HepG2 (cell line): ENCODE data around the gene TOB1. TPM values are rescaled to one million over a fixed set of nuclear protein-coding genes. Genes with fewer than 3 reads are reported as not detected.
A peak's percentile ranks its signal among the peaks of the same experiment; 100 is the strongest.

Experiments
- FOXC1 ChIP-seq: sonication (generic); formaldehyde crosslinking; IDR thresholded peaks from 2 replicates; pipeline ENCODE4 v1.8.0; 2022; ENCODE audit warnings: mild to moderate bottlenecking, missing genetic modification reagents, borderline replicate concordance
- FOXM1 ChIP-seq: sonication (generic); formaldehyde crosslinking; IDR thresholded peaks from 2 replicates; pipeline ENCODE4 v1.5.0; 2020; ENCODE audit warnings: missing genetic modification reagents
- MIER2 ChIP-seq: IDR thresholded peaks from 2 replicates; pipeline ENCODE4 v1.6.1; 2016; ENCODE audit warnings: missing biosample characterization, missing genetic modification reagents
- MXD4 ChIP-seq: IDR thresholded peaks from 2 replicates; pipeline ENCODE4 v1.6.1; 2016; ENCODE audit warnings: mild to moderate bottlenecking, missing biosample characterization, missing genetic modification reagents
- RORA ChIP-seq: sonication (generic); formaldehyde crosslinking; IDR thresholded peaks from 2 replicates; pipeline ENCODE4 v1.5.0; 2020; ENCODE audit warnings: mild to moderate bottlenecking, missing genetic modification reagents, moderate library complexity
- SATB2 ChIP-seq: sonication (generic); formaldehyde crosslinking; IDR thresholded peaks from 2 replicates; pipeline ENCODE4 v1.5.0; 2020; ENCODE audit warnings: missing genetic modification reagents
- SNAPC2 ChIP-seq: sonication (generic); formaldehyde crosslinking; IDR thresholded peaks from 2 replicates; pipeline ENCODE4 v1.8.1; 2022; ENCODE audit warnings: mild to moderate bottlenecking, missing genetic modification reagents
- ZBTB21 ChIP-seq: sonication (generic); formaldehyde crosslinking; IDR thresholded peaks from 2 replicates; pipeline ENCODE4 v1.4.0; 2020; ENCODE audit warnings: missing genetic modification reagents
- ZEB1 ChIP-seq: IDR thresholded peaks from 2 replicates; pipeline ENCODE4 v1.6.1; 2012; ENCODE audit warnings: mild to moderate bottlenecking, low read depth, inconsistent platforms; ENCODE audit not compliant: insufficient replicate concordance
- ZNF230 ChIP-seq: sonication (generic); formaldehyde crosslinking; IDR thresholded peaks from 2 replicates; pipeline ENCODE4 v1.4.0; 2020; ENCODE audit warnings: mild to moderate bottlenecking, missing genetic modification reagents
- ZNF251 ChIP-seq: sonication (generic); formaldehyde crosslinking; IDR thresholded peaks from 2 replicates; pipeline ENCODE4 v1.9.0; 2021; ENCODE audit warnings: mild to moderate bottlenecking, missing genetic modification reagents
- ZNF460 ChIP-seq: sonication (generic); formaldehyde crosslinking; IDR thresholded peaks from 2 replicates; pipeline ENCODE4 v1.5.1; 2020; ENCODE audit warnings: missing genetic modification reagents, mild to moderate bottlenecking, borderline replicate concordance
- ZNF652 ChIP-seq: IDR thresholded peaks from 2 replicates; pipeline ENCODE4 v1.6.1; 2016; ENCODE audit warnings: low read depth, borderline replicate concordance
- ZNF792 ChIP-seq: IDR thresholded peaks from 2 replicates; pipeline ENCODE4 v1.6.1; 2016
- ZNF879 ChIP-seq: sonication (generic); formaldehyde crosslinking; IDR thresholded peaks from 2 replicates; pipeline ENCODE4 v1.8.1; 2023; ENCODE audit warnings: missing genetic modification reagents
- polyA plus RNA-seq, 8 experiments: library from polyadenylated mRNA; depleted of rRNA in 3 of 8; stranded (reverse) in 7 of 8; unstranded in 1 of 8; fragments of >200 nt; fragmentation: Illumina TruSeq in 4 of 8; extraction: Trizol in 4 of 8; gene quantifications; 2 replicates each; pipeline versions ENCODE4 v1.2.1 to v1.2.3, GENCODE V29; 2011 to 2016; ENCODE audit warnings: low read depth in 4 of 8, missing spikeins in 1 of 8, mixed read lengths in 1 of 8; ENCODE audit not compliant: insufficient read depth in 1 of 8
- total RNA-seq, 5 experiments: library from RNA; depleted of rRNA; stranded (reverse); fragments of >200 nt; fragmentation: Illumina TruSeq; extraction: Trizol; gene quantifications; 2 replicates each; pipeline ENCODE4 v1.2.3, GENCODE V29; 2016; ENCODE audit warnings: low read depth in 1 of 5
- TF ChIP-seq, protein P1 (sequence below): sonication (generic); formaldehyde crosslinking; IDR thresholded peaks from 2 replicates; pipeline ENCODE4 v1.8.0; 2022; ENCODE audit warnings: mild to moderate bottlenecking, missing genetic modification reagents; ENCODE audit not compliant: insufficient replicate concordance
- TF ChIP-seq, protein P2 (sequence below): IDR thresholded peaks from 2 replicates; pipeline ENCODE4 v1.6.1; 2016; ENCODE audit warnings: missing compliant biosample characterization, missing genetic modification reagents, borderline replicate concordance
- TF ChIP-seq, protein P3 (sequence below): sonication (generic); formaldehyde crosslinking; IDR thresholded peaks from 2 replicates; pipeline ENCODE4 v1.4.0; 2020; ENCODE audit warnings: mild to moderate bottlenecking, missing genetic modification reagents, borderline replicate concordance
- TF ChIP-seq, protein P4 (sequence below): sonication (generic); formaldehyde crosslinking; IDR thresholded peaks from 2 replicates; pipeline ENCODE4 v1.4.0; 2020; ENCODE audit warnings: missing genetic modification reagents
- TF ChIP-seq, protein P5 (sequence below): IDR thresholded peaks from 2 replicates; pipeline ENCODE4 v1.6.1; 2016; ENCODE audit warnings: low read depth, borderline replicate concordance

The TOB1 gene
- total and polyA plus RNA-seq, 2 of the 13 experiments (the other 11 are each of a cell fraction or from before 2014, with no cell fraction given): 21.9 to 57.7 TPM

DNA sequence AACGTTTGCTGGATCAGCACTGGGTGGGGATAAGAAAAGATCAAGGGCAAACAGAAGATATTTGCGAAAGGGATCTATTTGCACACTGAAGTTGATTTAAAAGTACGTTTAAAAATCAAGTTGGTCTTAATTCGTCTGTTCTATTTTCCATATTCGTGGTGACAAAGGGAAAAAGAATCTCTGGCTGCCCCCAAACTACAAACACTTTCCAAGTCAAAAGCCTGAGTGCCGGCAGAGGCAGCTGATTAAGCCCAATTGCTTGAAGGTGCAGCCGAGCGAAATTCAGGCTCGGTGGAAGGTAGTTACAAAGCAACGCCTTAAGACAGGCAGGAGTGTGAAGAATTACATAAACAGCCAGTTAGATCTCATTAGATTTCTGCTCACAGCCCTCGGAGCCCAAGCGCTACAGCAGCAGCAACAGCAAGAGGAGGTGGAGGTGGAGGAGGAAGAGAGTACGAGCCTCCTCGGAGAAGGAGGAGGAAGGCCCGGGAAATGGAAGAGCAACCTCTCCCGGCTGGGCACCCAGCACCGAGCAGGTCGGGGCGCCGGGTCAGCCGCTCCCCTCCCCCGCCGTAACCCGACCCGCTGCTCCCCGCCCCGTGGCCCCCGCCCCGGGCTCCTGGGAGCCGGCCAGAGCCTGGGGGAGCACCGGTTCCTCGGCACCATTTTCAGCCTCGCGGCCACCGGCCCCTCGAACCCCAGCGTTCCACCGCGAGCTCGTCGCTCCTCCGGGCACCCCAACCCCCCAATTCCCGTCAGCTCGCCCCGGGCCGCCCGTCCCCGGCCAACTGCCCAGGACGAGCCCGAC, 890 bp downstream of the TOB1 start (continued):
- TF ChIP-seq SATB2 (CRISPR knock-in tag) (no peak), ZEB1 (peak; percentile 33), ZNF460 (CRISPR knock-in tag) (no peak), FOXM1 (CRISPR knock-in tag) (no peak), ZNF879 (CRISPR knock-in tag) (no peak), SNAPC2 (peak; percentile 30; the same call in 1 of the 2 replicates), ZBTB21 (CRISPR knock-in tag) (0 out of 2 replicates have a peak, but pooled peaks have one; percentile 13), ZNF652 (no peak), ZNF251 (CRISPR knock-in tag) (no peak), MXD4 (CRISPR knock-in tag) (no peak), FOXC1 (CRISPR knock-in tag) (no peak; the same call in 1 of the 2 replicates), RORA (CRISPR knock-in tag) (0 out of 2 replicates have a peak, but pooled peaks have one; percentile 12), ZNF792 (CRISPR knock-in tag) (peak; percentile 44), MIER2 (CRISPR knock-in tag) (no peak), ZNF230 (CRISPR knock-in tag) (no peak)
- TF ChIP-seq, protein P1, sequence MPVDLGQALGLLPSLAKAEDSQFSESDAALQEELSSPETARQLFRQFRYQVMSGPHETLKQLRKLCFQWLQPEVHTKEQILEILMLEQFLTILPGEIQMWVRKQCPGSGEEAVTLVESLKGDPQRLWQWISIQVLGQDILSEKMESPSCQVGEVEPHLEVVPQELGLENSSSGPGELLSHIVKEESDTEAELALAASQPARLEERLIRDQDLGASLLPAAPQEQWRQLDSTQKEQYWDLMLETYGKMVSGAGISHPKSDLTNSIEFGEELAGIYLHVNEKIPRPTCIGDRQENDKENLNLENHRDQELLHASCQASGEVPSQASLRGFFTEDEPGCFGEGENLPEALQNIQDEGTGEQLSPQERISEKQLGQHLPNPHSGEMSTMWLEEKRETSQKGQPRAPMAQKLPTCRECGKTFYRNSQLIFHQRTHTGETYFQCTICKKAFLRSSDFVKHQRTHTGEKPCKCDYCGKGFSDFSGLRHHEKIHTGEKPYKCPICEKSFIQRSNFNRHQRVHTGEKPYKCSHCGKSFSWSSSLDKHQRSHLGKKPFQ (CRISPR knock-in tag): no peak
- TF ChIP-seq, protein P2, sequence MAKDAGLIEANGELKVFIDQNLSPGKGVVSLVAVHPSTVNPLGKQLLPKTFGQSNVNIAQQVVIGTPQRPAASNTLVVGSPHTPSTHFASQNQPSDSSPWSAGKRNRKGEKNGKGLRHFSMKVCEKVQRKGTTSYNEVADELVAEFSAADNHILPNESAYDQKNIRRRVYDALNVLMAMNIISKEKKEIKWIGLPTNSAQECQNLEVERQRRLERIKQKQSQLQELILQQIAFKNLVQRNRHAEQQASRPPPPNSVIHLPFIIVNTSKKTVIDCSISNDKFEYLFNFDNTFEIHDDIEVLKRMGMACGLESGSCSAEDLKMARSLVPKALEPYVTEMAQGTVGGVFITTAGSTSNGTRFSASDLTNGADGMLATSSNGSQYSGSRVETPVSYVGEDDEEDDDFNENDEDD: 0 out of 2 replicates have a peak, but pooled peaks have one; percentile 21
- TF ChIP-seq, protein P3, sequence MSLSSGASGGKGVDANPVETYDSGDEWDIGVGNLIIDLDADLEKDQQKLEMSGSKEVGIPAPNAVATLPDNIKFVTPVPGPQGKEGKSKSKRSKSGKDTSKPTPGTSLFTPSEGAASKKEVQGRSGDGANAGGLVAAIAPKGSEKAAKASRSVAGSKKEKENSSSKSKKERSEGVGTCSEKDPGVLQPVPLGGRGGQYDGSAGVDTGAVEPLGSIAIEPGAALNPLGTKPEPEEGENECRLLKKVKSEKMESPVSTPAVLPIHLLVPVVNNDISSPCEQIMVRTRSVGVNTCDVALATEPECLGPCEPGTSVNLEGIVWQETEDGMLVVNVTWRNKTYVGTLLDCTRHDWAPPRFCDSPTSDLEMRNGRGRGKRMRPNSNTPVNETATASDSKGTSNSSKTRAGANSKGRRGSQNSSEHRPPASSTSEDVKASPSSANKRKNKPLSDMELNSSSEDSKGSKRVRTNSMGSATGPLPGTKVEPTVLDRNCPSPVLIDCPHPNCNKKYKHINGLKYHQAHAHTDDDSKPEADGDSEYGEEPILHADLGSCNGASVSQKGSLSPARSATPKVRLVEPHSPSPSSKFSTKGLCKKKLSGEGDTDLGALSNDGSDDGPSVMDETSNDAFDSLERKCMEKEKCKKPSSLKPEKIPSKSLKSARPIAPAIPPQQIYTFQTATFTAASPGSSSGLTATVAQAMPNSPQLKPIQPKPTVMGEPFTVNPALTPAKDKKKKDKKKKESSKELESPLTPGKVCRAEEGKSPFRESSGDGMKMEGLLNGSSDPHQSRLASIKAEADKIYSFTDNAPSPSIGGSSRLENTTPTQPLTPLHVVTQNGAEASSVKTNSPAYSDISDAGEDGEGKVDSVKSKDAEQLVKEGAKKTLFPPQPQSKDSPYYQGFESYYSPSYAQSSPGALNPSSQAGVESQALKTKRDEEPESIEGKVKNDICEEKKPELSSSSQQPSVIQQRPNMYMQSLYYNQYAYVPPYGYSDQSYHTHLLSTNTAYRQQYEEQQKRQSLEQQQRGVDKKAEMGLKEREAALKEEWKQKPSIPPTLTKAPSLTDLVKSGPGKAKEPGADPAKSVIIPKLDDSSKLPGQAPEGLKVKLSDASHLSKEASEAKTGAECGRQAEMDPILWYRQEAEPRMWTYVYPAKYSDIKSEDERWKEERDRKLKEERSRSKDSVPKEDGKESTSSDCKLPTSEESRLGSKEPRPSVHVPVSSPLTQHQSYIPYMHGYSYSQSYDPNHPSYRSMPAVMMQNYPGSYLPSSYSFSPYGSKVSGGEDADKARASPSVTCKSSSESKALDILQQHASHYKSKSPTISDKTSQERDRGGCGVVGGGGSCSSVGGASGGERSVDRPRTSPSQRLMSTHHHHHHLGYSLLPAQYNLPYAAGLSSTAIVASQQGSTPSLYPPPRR (CRISPR knock-in tag): 0 out of 2 replicates have a peak, but pooled peaks have one; percentile 13
- TF ChIP-seq, protein P4, sequence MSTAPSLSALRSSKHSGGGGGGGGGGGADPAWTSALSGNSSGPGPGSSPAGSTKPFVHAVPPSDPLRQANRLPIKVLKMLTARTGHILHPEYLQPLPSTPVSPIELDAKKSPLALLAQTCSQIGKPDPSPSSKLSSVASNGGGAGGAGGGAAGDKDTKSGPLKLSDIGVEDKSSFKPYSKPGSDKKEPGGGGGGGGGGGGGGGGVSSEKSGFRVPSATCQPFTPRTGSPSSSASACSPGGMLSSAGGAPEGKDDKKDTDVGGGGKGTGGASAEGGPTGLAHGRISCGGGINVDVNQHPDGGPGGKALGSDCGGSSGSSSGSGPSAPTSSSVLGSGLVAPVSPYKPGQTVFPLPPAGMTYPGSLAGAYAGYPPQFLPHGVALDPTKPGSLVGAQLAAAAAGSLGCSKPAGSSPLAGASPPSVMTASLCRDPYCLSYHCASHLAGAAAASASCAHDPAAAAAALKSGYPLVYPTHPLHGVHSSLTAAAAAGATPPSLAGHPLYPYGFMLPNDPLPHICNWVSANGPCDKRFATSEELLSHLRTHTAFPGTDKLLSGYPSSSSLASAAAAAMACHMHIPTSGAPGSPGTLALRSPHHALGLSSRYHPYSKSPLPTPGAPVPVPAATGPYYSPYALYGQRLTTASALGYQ (CRISPR knock-in tag): peak; percentile 71; the same call in 1 of the 2 replicates
- TF ChIP-seq, protein P5, sequence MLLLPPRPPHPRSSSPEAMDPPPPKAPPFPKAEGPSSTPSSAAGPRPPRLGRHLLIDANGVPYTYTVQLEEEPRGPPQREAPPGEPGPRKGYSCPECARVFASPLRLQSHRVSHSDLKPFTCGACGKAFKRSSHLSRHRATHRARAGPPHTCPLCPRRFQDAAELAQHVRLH: peak; percentile 35; the same call in 1 of the 2 replicates
